CD4-positive, alpha-beta T cell (primary cell): ENCODE results near the gene TNS3. TPM values are rescaled to one million over a fixed set of nuclear protein-coding genes. Genes with fewer than 3 reads are reported as not detected.

Experiments
- ATAC-seq: fragments of 200-7000 bp; cut with Tn5 transposase; one replicate; pipeline ENCODE4 v1.10.0; 2022; ENCODE audit warnings: mild to moderate bottlenecking; ENCODE audit not compliant: poor library complexity
- CTCF ChIA-PET: fragments of 350-600 bp; sonication (Branson Sonifier 250); formaldehyde crosslinking; loops from one replicate; lab custom pipeline; 2021; ENCODE audit warnings: antibody characterized with exemption, inconsistent platforms; lab: Charles Lee
- POLR2A ChIA-PET: fragments of 350-600 bp; sonication (Branson Sonifier 250); formaldehyde crosslinking; loops from one replicate; lab custom pipeline; 2021; ENCODE audit warnings: antibody characterized with exemption, inconsistent platforms; lab: Charles Lee
- DNase-seq, 14 experiments: peaks; one replicate each; pipeline ENCODE4 v3.0.0-alpha.2; 2013 to 2020; ENCODE audit warnings: mixed read lengths in 2 of 14
- H3K27ac ChIP-seq, 2 donors: one replicate each; pipeline versions ENCODE4 v1.5.1 to v1.7.0; 2013; ENCODE audit warnings: low read length in 2 of 2, low read depth in 1 of 2, mild to moderate bottlenecking in 1 of 2
- H3K27me3 ChIP-seq, 2 experiments: 1 replicate in 1 of 2; 2 replicates in 1 of 2; pipeline versions ENCODE4 v1.6.1 to v1.7.0; 2013; ENCODE audit warnings: low read length in 2 of 2, control low read depth in 1 of 2, mild to moderate bottlenecking in 1 of 2, moderate library complexity in 1 of 2; ENCODE audit not compliant: insufficient read depth in 2 of 2, control insufficient read depth in 1 of 2
- H3K36me3 ChIP-seq: one replicate; pipeline ENCODE4 v1.6.1; 2013; ENCODE audit warnings: low read length, control low read depth; ENCODE audit not compliant: insufficient read depth
- H3K4me1 ChIP-seq: one replicate; pipeline ENCODE4 v1.6.1; 2013; ENCODE audit warnings: low read length, control low read depth; ENCODE audit not compliant: insufficient read depth
- H3K4me3 ChIP-seq: one replicate; pipeline ENCODE4 v1.5.1; 2013; ENCODE audit warnings: mild to moderate bottlenecking, low read length, moderate library complexity
- H3K9me3 ChIP-seq, 2 experiments: 1 replicate in 1 of 2; 2 replicates in 1 of 2; pipeline versions ENCODE4 v1.6.1 to v1.7.0; 2013; ENCODE audit warnings: low read length in 2 of 2, mild to moderate bottlenecking in 2 of 2, control low read depth in 1 of 2, moderate library complexity in 1 of 2; ENCODE audit not compliant: control insufficient read depth in 1 of 2, insufficient read depth in 1 of 2
- H3K27ac Mint-ChIP-seq: one replicate; pipeline ENCODE4 v1.8.0; 2020; ENCODE audit warnings: mixed read lengths
- H3K27me3 Mint-ChIP-seq: one replicate; pipeline ENCODE4 v1.8.0; 2021; ENCODE audit warnings: mixed read lengths
- H3K36me3 Mint-ChIP-seq: one replicate; pipeline ENCODE4 v1.8.0; 2021; ENCODE audit warnings: low read depth, mixed read lengths
- H3K4me1 Mint-ChIP-seq: one replicate; pipeline ENCODE4 v1.8.0; 2021; ENCODE audit warnings: low read depth, mixed read lengths
- H3K4me3 Mint-ChIP-seq: one replicate; pipeline ENCODE4 v1.8.0; 2020; ENCODE audit warnings: mild to moderate bottlenecking, mixed read lengths
- H3K9me3 Mint-ChIP-seq: one replicate; pipeline ENCODE4 v1.8.0; 2020; ENCODE audit warnings: mixed read lengths
- intact Hi-C, 2 experiments: fragments of 100-400 bp; cut with DNase I in 1 of 2; cut with micrococcal nuclease in 1 of 2; formaldehyde crosslinking; loops; one replicate each; pipeline versions ENCODE4 v1.15.1 to v1.9.0; 2023 to 2025; cut with DNase I, micrococcal nuclease
- total RNA-seq, 174 experiments: library from RNA in 2 of 174; stranded (reverse) in 2 of 174; gene quantifications; one replicate each; pipeline ENCODE4 v1.2.3 and lab custom pipeline; 2021 to 2026
- TF ChIP-seq, protein P1 (sequence below): fragments of 200-600 bp; IDR thresholded peaks from one replicate; pipeline ENCODE4 v1.8.0; 2022; ENCODE audit warnings: antibody characterized with exemption, mild to moderate bottlenecking

Gene TNS3
- total RNA-seq, 2 experiments from 2014 or later, result 0.16 to 0.47 TPM

DNA sequence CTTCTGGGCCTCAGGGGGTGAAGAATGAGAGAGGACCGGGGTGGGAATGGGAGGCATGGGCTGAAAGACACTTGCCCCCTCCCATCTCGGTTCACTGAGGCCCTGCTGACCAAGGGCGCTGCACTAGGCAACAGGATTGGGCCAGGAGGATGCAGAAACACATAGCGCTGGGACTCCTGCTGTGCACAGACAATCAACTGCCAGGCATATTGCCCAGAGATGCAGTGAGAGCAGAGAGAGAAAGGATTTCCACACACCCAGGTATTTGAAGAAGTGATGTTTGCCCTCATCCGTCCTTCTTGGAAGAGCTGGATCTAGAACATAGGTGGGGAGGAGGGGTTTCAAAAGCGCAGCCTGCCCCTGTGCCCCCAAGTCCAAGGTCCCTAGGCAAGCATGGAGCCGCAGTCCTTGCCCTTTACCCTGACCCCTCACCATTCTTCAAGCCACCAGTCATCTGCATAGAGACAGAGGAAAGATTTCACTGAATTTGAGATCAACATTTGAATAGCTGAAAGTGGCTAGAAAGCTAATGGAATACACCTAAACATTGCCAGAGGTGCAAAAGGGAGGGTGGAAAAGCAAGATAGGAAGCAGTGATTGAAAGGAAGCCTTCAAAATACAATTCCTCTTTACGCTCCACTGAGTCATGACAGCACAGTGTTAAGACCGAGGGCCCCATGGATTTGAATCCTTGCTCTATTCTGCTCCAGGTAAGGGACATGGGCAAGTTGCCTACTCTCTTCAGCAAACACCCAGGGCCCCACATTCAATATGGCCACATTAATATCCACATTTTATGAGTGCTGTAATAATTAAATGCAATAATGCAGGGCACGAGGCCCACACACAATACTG, 44.2 kb upstream of the TNS3 start:
- H3K27me3 Mint-ChIP-seq, result no peaks in the 10 kb centered on the region
- no peak for DNase-seq
- H3K27me3 ChIP-seq, result no peaks in the 10 kb centered on the region
- peaks cover 0 to 4% of the 10 kb centered on the region in 2 experiments for H3K9me3 ChIP-seq
- H3K4me1 ChIP-seq, result no peaks in the 10 kb centered on the region
- TF ChIP-seq, protein P1, sequence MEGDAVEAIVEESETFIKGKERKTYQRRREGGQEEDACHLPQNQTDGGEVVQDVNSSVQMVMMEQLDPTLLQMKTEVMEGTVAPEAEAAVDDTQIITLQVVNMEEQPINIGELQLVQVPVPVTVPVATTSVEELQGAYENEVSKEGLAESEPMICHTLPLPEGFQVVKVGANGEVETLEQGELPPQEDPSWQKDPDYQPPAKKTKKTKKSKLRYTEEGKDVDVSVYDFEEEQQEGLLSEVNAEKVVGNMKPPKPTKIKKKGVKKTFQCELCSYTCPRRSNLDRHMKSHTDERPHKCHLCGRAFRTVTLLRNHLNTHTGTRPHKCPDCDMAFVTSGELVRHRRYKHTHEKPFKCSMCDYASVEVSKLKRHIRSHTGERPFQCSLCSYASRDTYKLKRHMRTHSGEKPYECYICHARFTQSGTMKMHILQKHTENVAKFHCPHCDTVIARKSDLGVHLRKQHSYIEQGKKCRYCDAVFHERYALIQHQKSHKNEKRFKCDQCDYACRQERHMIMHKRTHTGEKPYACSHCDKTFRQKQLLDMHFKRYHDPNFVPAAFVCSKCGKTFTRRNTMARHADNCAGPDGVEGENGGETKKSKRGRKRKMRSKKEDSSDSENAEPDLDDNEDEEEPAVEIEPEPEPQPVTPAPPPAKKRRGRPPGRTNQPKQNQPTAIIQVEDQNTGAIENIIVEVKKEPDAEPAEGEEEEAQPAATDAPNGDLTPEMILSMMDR, result no peak
- H3K27ac Mint-ChIP-seq, result no peak overlapping the region
- ChIA-PET CTCF (no interaction called here), POLR2A (no interaction called here)
- no peaks in the 10 kb centered on the region for H3K36me3 ChIP-seq
- no peaks in the 10 kb centered on the region for H3K4me1 Mint-ChIP-seq
- H3K36me3 Mint-ChIP-seq, result no peaks in the 10 kb centered on the region
- H3K9me3 Mint-ChIP-seq, result no peaks in the 10 kb centered on the region
- intact Hi-C loops, result no loop called here
- H3K27ac ChIP-seq, result no peak overlapping the region
- no peak overlapping the region for H3K4me3 ChIP-seq
- no peak for ATAC-seq
- no peak overlapping the region for H3K4me3 Mint-ChIP-seq

- ChIA-PET CTCF (no interaction called here), POLR2A (no interaction called here)
- TF ChIP-seq, protein P1, result no peak
- Mint-ChIP-seq H3K27me3 (no peaks in the 10 kb centered on the region), H3K4me3 (no peak overlapping the region), H3K27ac (no peak overlapping the region), H3K4me1 (no peaks in the 10 kb centered on the region), H3K36me3 (no peaks in the 10 kb centered on the region), H3K9me3 (no peaks in the 10 kb centered on the region)
- no peak for DNase-seq
- H3K36me3 ChIP-seq, result no peaks in the 10 kb centered on the region
- H3K4me3 ChIP-seq, result no peak overlapping the region
- no peak overlapping the region for H3K27ac ChIP-seq
- no peak for ATAC-seq
- H3K4me1 ChIP-seq, result no peaks in the 10 kb centered on the region
- intact Hi-C loops, result no loop called here
- no peaks in the 10 kb centered on the region for H3K27me3 ChIP-seq
- peaks cover 0 to 4% of the 10 kb centered on the region in 2 experiments for H3K9me3 ChIP-seq
Measured at GRCh38 chr7:47624689-47625088, 42.8 kb upstream of the TNS3 start.

- H3K9me3 Mint-ChIP-seq, result no peaks in the 10 kb centered on the region
- H3K27ac Mint-ChIP-seq, result no peak overlapping the region
- no peak for ATAC-seq
- Histone ChIP-seq H3K9me3 (peaks cover 0 to 4% of the 10 kb centered on the region in 2 experiments), H3K27me3 (no peaks in the 10 kb centered on the region), H3K4me3 (no peak overlapping the region), H3K27ac (no peak overlapping the region), H3K36me3 (no peaks in the 10 kb centered on the region), H3K4me1 (no peaks in the 10 kb centered on the region)
- ChIA-PET CTCF (no interaction called here), POLR2A (no interaction called here)
- H3K27me3 Mint-ChIP-seq, result no peaks in the 10 kb centered on the region
- no peaks in the 10 kb centered on the region for H3K4me1 Mint-ChIP-seq
- H3K4me3 Mint-ChIP-seq, result no peak overlapping the region
- H3K36me3 Mint-ChIP-seq, result no peaks in the 10 kb centered on the region
- intact Hi-C loops, result no loop called here
- TF ChIP-seq, protein P1, result no peak
- no peak for DNase-seq
Measured at GRCh38 chr7:47622946-47623640, 41.2 kb upstream of the TNS3 start.
